ENCODE measurements around the gene LARP6. TPM values are rescaled to one million over a fixed set of nuclear protein-coding genes. Genes with fewer than 3 reads are reported as not detected.
"Not testable (repeated sequence)": the region's sequence is repeated elsewhere in the genome, so short reads cannot be mapped to it uniquely, and the experiment has no call there.

The LARP6 gene
- total RNA-seq, 1 donor from 2014 or later = 23.9 TPM

GRCh38 chr15:70859322-70859908 is 5.5 kb upstream of the LARP6 start:
- DNase-seq (ENCODE audit: low read depth, low spot score) = no peak

GRCh38 chr15:70858614-70859321 is 4.8 kb upstream of the LARP6 start:
- DNase-seq (ENCODE audit: low read depth, low spot score) = not testable (repeated sequence)

GRCh38 chr15:70857562-70858285 is 3.8 kb upstream of the LARP6 start:
- DNase-seq (ENCODE audit: low read depth, low spot score) = no peak

GRCh38 chr15:70856884-70857561 is 3.1 kb upstream of the LARP6 start:
- DNase-seq (ENCODE audit: low read depth, low spot score) = peak; percentile 97

- DNase-seq (ENCODE audit: low read depth, low spot score) = no peak
These were observed 2.4 kb upstream of the LARP6 start for GRCh38 chr15:70856177-70856883.

GRCh38 chr15:70855764-70856163 is 1.8 kb upstream of the LARP6 start:
- DNase-seq (ENCODE audit: low read depth, low spot score) = no peak

- DNase-seq (ENCODE audit: low read depth, low spot score) = no peak
These were observed 664 bp upstream of the LARP6 start for GRCh38 chr15:70854666-70854976.

GRCh38 chr15:70853318-70853972 is 512 bp downstream of the LARP6 start:
- no peak for DNase-seq (ENCODE audit: low read depth, low spot score)

- DNase-seq (ENCODE audit: low read depth, low spot score) = no peak
These were observed 1.2 kb downstream of the LARP6 start for GRCh38 chr15:70852501-70853317.

- no peak for DNase-seq (ENCODE audit: low read depth, low spot score)
These were observed 2.1 kb downstream of the LARP6 start for GRCh38 chr15:70851889-70852288.

GRCh38 chr15:70845602-70846360 is 8.2 kb downstream of the LARP6 start:
- DNase-seq (ENCODE audit: low read depth, low spot score) = no peak

GRCh38 chr15:70837476-70837875 is 16.5 kb downstream of the LARP6 start:
- no peak for DNase-seq (ENCODE audit: low read depth, low spot score)

- DNase-seq (ENCODE audit: low read depth, low spot score) = no peak
These were observed 18.1 kb downstream of the LARP6 start for GRCh38 chr15:70835841-70836240.

- DNase-seq (ENCODE audit: low read depth, low spot score) = no peak
These were observed 18.5 kb downstream of the LARP6 start for GRCh38 chr15:70835415-70835814.

- no peak for DNase-seq (ENCODE audit: low read depth, low spot score)
These were observed 19.0 kb downstream of the LARP6 start for GRCh38 chr15:70834999-70835398.

GRCh38 chr15:70833861-70834765 is 19.8 kb downstream of the LARP6 start:
- no peak for DNase-seq (ENCODE audit: low read depth, low spot score)

- DNase-seq (ENCODE audit: low read depth, low spot score) = no peak
These were observed 20.5 kb downstream of the LARP6 start for GRCh38 chr15:70833422-70833821.

GRCh38 chr15:70832176-70832575 is 21.8 kb downstream of the LARP6 start:
- DNase-seq (ENCODE audit: low read depth, low spot score) = no peak
